GM18861 (cell line): ENCODE data around the gene UBE2N.
"Not testable (repeated sequence)": the region's sequence is repeated elsewhere in the genome, so short reads cannot be mapped to it uniquely, and the experiment has no call there.

Source experiments
- ATAC-seq: cut with Tn5 transposase; IDR thresholded peaks from one replicate; pipeline ENCODE4 v1.9.1; 2021; ENCODE audit not compliant: unreplicated experiment

The UBE2N gene

GRCh38 chr12:93447555-93448290, 6.0 kb upstream of the UBE2N start:
- no peak for ATAC-seq

- ATAC-seq: no peak
Observed at GRCh38 chr12:93443576-93443975, 1.8 kb upstream of the UBE2N start.

GRCh38 chr12:93442411-93443340, 929 bp upstream of the UBE2N start:
- no peak for ATAC-seq

GRCh38 chr12:93441081-93441616, 598 bp downstream of the UBE2N start:
- ATAC-seq: no peak

GRCh38 chr12:93440043-93440835, 1.5 kb downstream of the UBE2N start:
- ATAC-seq: no peak

GRCh38 chr12:93438266-93439050, 3.3 kb downstream of the UBE2N start:
- no peak for ATAC-seq

GRCh38 chr12:93434256-93434865, 7.4 kb downstream of the UBE2N start:
- no peak for ATAC-seq

- ATAC-seq: not testable (repeated sequence)
Observed at GRCh38 chr12:93432031-93432430, 9.7 kb downstream of the UBE2N start.

- no peak for ATAC-seq
Observed at GRCh38 chr12:93430280-93430679, 11.5 kb downstream of the UBE2N start.

GRCh38 chr12:93429852-93430251, 11.9 kb downstream of the UBE2N start:
- ATAC-seq: no peak

- no peak for ATAC-seq
Observed at GRCh38 chr12:93429448-93429847, 12.3 kb downstream of the UBE2N start.

GRCh38 chr12:93427779-93428564, 13.8 kb downstream of the UBE2N start:
- ATAC-seq: no peak

GRCh38 chr12:93426412-93426805, 15.3 kb downstream of the UBE2N start:
- no peak for ATAC-seq

GRCh38 chr12:93425736-93426411, 15.9 kb downstream of the UBE2N start:
- no peak for ATAC-seq

- no peak for ATAC-seq
Observed at GRCh38 chr12:93422050-93422449, 19.7 kb downstream of the UBE2N start.

- ATAC-seq: no peak
Observed at GRCh38 chr12:93419388-93420034, 22.2 kb downstream of the UBE2N start.

GRCh38 chr12:93417967-93418480, 23.7 kb downstream of the UBE2N start:
- no peak for ATAC-seq
